Cerebellar nuclear complex (tissue), 1 donor: ENCODE measurements around the gene MACROD2.

Source experiments
- DNase-seq, 2 experiments: peaks; one replicate each; lab custom pipeline; 2025; lab: John Stamatoyannopoulos, UW

Gene MACROD2

GRCh38 chr20:14820771-14821170, 825.5 kb downstream of the MACROD2 start:
- DNase-seq, result no peak

- DNase-seq, result no peak
These were observed 825.9 kb downstream of the MACROD2 start for GRCh38 chr20:14821251-14821650.

GRCh38 chr20:14824996-14825395, 829.7 kb downstream of the MACROD2 start:
- DNase-seq, result no peak

GRCh38 chr20:14826543-14827313, 831.4 kb downstream of the MACROD2 start:
- DNase-seq, result no peak

- no peak for DNase-seq
These were observed 833.1 kb downstream of the MACROD2 start for GRCh38 chr20:14828459-14828858.

- DNase-seq, result no peak
These were observed 834.6 kb downstream of the MACROD2 start for GRCh38 chr20:14829906-14830305.

- DNase-seq, result no peak
These were observed 835.1 kb downstream of the MACROD2 start for GRCh38 chr20:14830466-14830865.

- no peak for DNase-seq
These were observed 835.6 kb downstream of the MACROD2 start for GRCh38 chr20:14830899-14831298.

GRCh38 chr20:14832630-14833029, 837.3 kb downstream of the MACROD2 start:
- DNase-seq, result no peak

GRCh38 chr20:14838663-14839628, 843.6 kb downstream of the MACROD2 start:
- no peak for DNase-seq

- DNase-seq, result no peak
These were observed 850.2 kb downstream of the MACROD2 start for GRCh38 chr20:14845199-14846160.

GRCh38 chr20:14848806-14849205, 853.5 kb downstream of the MACROD2 start:
- DNase-seq, result no peak

- no peak for DNase-seq
These were observed 857.8 kb downstream of the MACROD2 start for GRCh38 chr20:14853079-14853478.

GRCh38 chr20:14855171-14855570, 859.9 kb downstream of the MACROD2 start:
- no peak for DNase-seq

GRCh38 chr20:14859627-14860026, 864.3 kb downstream of the MACROD2 start:
- no peak for DNase-seq

GRCh38 chr20:14860410-14860814, 865.1 kb downstream of the MACROD2 start:
- DNase-seq, result peak; percentile 53 to 80

GRCh38 chr20:14861028-14861699, 865.8 kb downstream of the MACROD2 start:
- DNase-seq, result no peak

GRCh38 chr20:14865169-14865568, 869.9 kb downstream of the MACROD2 start:
- no peak for DNase-seq

- DNase-seq, result no peak
These were observed 870.4 kb downstream of the MACROD2 start for GRCh38 chr20:14865731-14866130.

- DNase-seq, result peak in 1 of 2 experiments; percentile 12
These were observed 871.7 kb downstream of the MACROD2 start for GRCh38 chr20:14866841-14867514.
